ENCODE measurements around the gene CEBPZ. TPM values are rescaled to one million over a fixed set of nuclear protein-coding genes. Genes with fewer than 3 reads are reported as not detected.

Gene CEBPZ
- total RNA-seq, 2 experiments from 2014 or later = 81.8 to 107 TPM

DNA sequence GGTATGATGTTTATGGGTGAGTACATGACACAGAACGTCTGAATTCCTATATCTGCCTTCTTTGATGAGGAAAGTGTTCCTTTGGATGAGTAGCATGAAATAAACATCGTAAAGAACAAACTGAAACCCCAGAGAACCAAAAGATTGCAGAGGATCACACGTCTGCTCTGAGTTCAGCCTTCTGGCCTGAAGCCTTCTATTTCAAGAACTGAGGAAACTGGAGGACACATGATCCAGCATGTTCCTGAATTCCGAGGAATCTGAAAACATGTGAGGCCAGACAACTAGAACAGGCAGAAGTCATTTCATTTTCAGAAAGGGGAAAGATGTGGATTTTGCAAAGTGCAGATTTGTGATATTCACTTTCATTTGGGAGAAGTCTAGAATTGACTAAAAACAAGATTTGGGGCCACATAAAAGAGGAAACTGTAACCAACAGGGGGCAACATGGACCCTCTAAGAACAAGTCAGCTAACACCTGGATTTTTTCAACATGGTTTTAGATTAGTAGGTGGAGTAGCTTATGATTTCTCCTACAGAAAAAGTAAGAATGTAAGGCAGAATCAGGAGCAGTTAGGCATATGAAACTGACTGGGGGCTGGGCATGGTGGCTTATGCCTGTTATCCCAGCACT, 51.3 kb downstream of the CEBPZ start:
- intact Hi-C loops (cut with DNase I, micrococcal nuclease) = no loop called here
- Mint-ChIP-seq H3K27me3 (peaks cover 15% of the 10 kb centered on the region), H3K4me1 (no peaks in the 10 kb centered on the region), H3K9me3 (ENCODE audit: low read depth) (no peaks in the 10 kb centered on the region), H3K36me3 (ENCODE audit: low read depth) (no peaks in the 10 kb centered on the region), H3K4me3 (no peak overlapping the region), H3K27ac (no peak overlapping the region)
- POLR2A ChIA-PET = no interaction called here
- no peak for ATAC-seq
- CTCF ChIA-PET = interaction anchor here (0.6 to 3.3 kb wide), 4 partner anchors 9 to 691 kb away, joined by 3 to 18 read pairs (median 4); no protein-coding TSS in a partner anchor
- no peak for DNase-seq

DNA sequence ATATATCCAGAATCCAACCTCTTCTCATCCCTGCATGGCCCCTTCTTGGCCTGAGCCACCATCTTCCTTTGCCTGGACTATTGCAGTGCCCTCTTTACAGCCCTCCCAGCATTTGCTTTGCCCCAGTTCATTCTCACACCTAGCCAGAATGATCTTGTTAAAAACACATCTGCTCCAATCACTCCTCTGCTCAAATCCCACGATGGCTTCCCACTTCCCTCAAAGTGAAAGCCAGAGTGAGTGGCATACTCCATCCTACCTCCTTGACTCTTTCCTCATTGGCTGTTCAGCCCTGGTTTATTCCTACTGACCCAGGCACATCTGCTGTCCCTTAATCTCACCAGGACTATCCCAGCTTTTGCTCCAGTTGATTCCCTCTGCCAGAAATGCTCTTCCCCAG, 57.7 kb downstream of the CEBPZ start:
- Mint-ChIP-seq H3K27ac (no peak overlapping the region), H3K4me1 (no peaks in the 10 kb centered on the region), H3K36me3 (ENCODE audit: low read depth) (no peaks in the 10 kb centered on the region), H3K4me3 (no peak overlapping the region), H3K27me3 (no peaks in the 10 kb centered on the region), H3K9me3 (ENCODE audit: low read depth) (no peaks in the 10 kb centered on the region)
- ATAC-seq (no peak), DNase-seq (no peak)
- ChIA-PET CTCF (no interaction called here), POLR2A (no interaction called here)
- intact Hi-C loops (cut with DNase I, micrococcal nuclease) = no loop called here

DNA sequence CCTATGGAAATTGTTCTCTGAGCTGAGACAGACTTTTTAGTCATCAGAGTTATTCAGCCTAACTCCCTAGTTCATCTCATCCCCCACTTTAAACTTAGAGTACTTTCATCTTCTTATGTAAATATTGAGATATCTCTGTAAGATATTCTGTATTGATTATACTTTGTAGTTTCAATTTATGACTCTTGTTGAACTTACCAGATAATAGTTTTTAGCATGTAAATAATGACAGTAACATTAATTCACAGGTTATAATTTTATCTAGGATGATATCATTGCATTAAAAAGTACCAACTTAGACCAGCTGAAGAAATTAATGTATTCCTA, 59.8 kb downstream of the CEBPZ start:
- DNase-seq (no peak), ATAC-seq (no peak)
- Mint-ChIP-seq H3K4me1 (no peaks in the 10 kb centered on the region), H3K36me3 (ENCODE audit: low read depth) (no peaks in the 10 kb centered on the region), H3K27ac (no peak overlapping the region), H3K9me3 (ENCODE audit: low read depth) (no peaks in the 10 kb centered on the region), H3K4me3 (no peak overlapping the region), H3K27me3 (no peaks in the 10 kb centered on the region)
- intact Hi-C loops (cut with DNase I, micrococcal nuclease) = no loop called here
- ChIA-PET CTCF (interaction anchor here (0.6 to 1.5 kb wide), 9 partner anchors 8 to 1194 kb away, joined by 3 to 5 read pairs (median 3); partner anchors contain the start of genes CEBPZ and NDUFAF7), POLR2A (interaction anchor here (0.6 to 0.7 kb wide), 2 partner anchors 10 to 73 kb away, joined by 3 to 6 read pairs; no protein-coding TSS in a partner anchor)

DNA sequence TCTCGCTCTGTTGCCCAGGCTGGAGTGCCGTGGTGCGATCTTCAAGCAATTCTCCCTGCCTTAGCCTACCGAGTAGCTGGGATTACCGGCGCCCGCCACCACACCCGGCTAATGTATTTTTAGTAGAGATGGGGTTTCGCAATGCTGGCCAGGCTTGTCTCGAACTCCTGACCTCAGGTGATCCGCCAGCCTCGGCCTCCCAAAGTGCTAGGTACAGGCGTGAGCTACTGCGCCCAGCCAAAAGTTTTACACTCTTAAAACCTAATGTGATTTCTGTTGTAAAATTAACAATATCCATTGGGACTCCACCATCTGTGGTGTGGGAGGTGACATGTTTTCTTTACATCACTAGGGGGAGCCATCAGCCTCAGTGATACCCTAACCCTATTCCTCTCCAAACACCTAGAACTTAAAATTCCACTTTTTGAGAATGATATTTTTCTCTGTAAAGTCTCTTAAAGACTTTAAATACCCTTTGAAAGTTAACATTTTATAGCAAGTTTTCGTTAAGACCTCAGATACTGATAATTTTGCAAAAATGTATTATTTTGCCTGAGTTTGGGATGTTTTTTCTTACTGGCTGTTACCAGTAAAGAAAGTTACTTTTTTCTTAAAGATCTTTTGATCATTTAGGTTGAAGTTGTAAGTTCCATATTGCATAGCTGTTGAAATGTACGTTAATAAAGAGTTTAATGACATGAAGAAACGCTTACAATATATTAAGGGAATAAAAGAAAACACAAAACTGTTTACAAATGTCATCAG, 63.0 kb downstream of the CEBPZ start:
- H3K27ac Mint-ChIP-seq = no peak overlapping the region
- intact Hi-C loops (cut with DNase I, micrococcal nuclease) = loop anchor here (1.0 to 10.0 kb wide), 8 partner anchors 28 to 724 kb away; partner anchors contain the start of genes CEBPZ (in 1 of the 2), CEBPZOS (in 1 of the 2) and NDUFAF7 (in 1 of the 2)
- peak; percentile 45 for DNase-seq

DNA sequence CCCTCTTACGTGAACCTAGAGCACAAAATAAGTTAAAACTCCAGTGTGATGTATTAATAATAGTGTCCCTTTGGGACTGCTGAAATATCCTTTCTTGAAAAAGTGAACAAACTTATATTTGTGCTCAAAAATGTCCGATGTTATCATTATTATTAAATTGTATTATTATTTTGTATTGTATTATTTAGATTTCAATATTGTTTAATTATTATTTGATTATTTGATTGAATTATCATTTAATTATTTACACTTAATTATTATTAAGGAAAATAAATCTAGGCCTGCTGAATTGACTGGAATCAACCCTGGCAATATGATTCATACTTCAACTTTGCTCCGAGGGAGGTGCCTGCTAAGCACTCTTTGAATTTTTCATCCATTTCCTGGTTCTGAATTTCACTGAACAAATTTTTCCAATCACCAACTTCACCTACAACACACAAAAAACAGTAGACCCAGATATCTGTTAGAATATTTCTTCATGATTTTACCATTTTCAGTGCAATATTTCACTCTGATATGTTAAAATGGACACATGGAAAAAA, 63.7 kb downstream of the CEBPZ start:
- Mint-ChIP-seq H3K27me3 (no peaks in the 10 kb centered on the region), H3K27ac (no peak overlapping the region), H3K4me3 (no peak overlapping the region), H3K9me3 (ENCODE audit: low read depth) (peaks cover 10% of the 10 kb centered on the region), H3K36me3 (ENCODE audit: low read depth) (peaks cover 7% of the 10 kb centered on the region), H3K4me1 (no peaks in the 10 kb centered on the region)
- DNase-seq (no peak), ATAC-seq (no peak)
- intact Hi-C loops (cut with DNase I, micrococcal nuclease) = loop anchor here (1.0 to 10.0 kb wide), 8 partner anchors 29 to 725 kb away; partner anchors contain the start of genes CEBPZ (in 1 of the 2), CEBPZOS (in 1 of the 2) and NDUFAF7 (in 1 of the 2)
- ChIA-PET POLR2A (no interaction called here), CTCF (interaction anchor here (0.6 to 2.7 kb wide), 10 partner anchors 8 to 709 kb away, joined by 3 to 18 read pairs (median 4); partner anchors contain the start of gene EIF2AK2)

More for the DNA sequence above, 63.0 kb downstream of the CEBPZ start:
- Mint-ChIP-seq H3K27me3 (no peaks in the 10 kb centered on the region), H3K4me1 (no peaks in the 10 kb centered on the region), H3K4me3 (no peak overlapping the region), H3K36me3 (ENCODE audit: low read depth) (peaks cover 7% of the 10 kb centered on the region), H3K9me3 (ENCODE audit: low read depth) (peaks cover 10% of the 10 kb centered on the region)
- ChIA-PET CTCF (interaction anchor here (0.6 to 2.7 kb wide), 17 partner anchors 9 to 1106 kb away, joined by 3 to 18 read pairs (median 4); partner anchors contain the start of genes CEBPZOS and EIF2AK2), POLR2A (no interaction called here)
- peak; percentile 87 for ATAC-seq

DNA sequence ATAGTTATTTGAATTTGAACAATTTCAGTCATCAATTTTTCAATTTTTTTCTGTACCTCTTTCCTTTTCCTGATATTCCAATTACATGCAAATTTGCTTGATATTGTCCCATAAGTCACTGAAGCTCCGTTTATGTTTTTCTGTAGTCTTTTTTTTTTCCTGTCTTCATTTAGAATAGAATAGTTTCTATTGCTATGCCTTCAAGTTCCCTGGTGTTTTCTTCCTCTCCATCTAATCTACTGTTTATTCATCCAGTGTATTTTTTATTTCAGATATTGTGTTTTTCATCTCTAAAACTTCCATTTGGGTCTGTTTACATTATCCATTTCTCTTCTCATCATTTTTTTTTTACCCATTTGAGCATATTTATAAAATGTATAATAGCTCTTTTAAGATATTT, 66.6 kb downstream of the CEBPZ start:
- Mint-ChIP-seq H3K4me1 (no peaks in the 10 kb centered on the region), H3K27me3 (no peaks in the 10 kb centered on the region), H3K4me3 (no peak overlapping the region), H3K9me3 (ENCODE audit: low read depth) (peaks cover 10% of the 10 kb centered on the region), H3K36me3 (ENCODE audit: low read depth) (peaks cover 7% of the 10 kb centered on the region), H3K27ac (no peak overlapping the region)
- ChIA-PET CTCF (interaction anchor here (0.7 kb wide), 1 partner anchor 32 kb away, joined by 5 read pairs; no protein-coding TSS in a partner anchor), POLR2A (no interaction called here)
- ATAC-seq (no peak), DNase-seq (no peak)
- intact Hi-C loops (cut with DNase I, micrococcal nuclease) = loop anchor here (5.0 to 10.0 kb wide), 3 partner anchors 668 to 728 kb away; no protein-coding TSS in a partner anchor

DNA sequence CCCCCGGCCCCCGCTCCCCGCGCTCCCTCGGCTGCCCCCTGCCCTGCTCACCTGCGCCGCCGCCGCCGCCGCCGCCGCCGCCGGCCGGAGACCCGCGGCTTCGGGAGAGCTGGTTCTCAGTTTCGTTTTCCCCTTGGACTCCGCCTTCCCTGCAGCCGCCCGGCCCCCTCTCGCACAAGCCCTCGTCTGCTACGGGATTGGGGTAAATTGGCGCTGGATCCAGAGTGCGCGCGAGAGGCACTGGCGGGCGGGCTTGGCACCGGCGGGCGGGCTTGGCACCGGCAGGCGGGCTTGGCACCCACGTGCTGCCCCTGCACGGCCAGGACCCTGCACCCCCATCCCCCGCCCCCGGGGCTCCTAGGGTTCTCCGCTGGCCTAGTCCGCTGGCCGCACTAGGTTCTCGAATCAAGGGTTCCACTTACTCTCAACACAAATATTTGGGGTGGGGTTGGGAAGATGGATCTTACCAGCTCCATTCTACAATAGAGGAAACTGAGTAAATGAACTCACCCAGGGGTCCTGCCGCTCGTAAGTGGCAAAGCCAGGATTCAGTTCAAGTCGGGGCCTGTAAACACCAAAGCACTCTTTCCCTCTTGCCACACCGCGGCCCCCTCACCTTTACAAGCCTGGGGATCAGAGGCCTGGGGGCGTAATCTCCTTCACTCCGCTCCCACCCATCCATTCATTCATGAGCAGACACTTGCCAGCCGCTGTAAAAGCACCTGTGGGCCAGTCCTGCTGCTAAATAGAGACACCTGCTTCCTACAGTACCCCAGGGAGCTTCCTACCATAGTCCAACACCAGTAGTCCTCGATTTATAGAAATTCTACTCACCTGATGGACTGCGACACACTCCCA, 74.3 kb downstream of the CEBPZ start, which contains the start of gene EIF2AK2:
Gene EIF2AK2, minus strand, starts transcription at position 124 of the 858 bp plus-strand sequence. CDS start 9,174 bp downstream, outside the sequence.
- ATAC-seq = peak; percentile 93
- intact Hi-C loops (cut with DNase I, micrococcal nuclease) = loop anchor here in 1 of 2 experiments (1.0 to 5.0 kb wide), 5 partner anchors 39 to 715 kb away; partner anchors contain the start of genes CEBPZ, CEBPZOS, GPATCH11 and HEATR5B
- Mint-ChIP-seq H3K36me3 (ENCODE audit: low read depth) (peaks cover 30% of the 10 kb centered on the region), H3K4me1 (peaks cover 40% of the 10 kb centered on the region), H3K27me3 (no peaks in the 10 kb centered on the region), H3K27ac (peak within 1 kb of the TSS; percentile 89), H3K4me3 (peak within 1 kb of the TSS; percentile 85), H3K9me3 (ENCODE audit: low read depth) (no peaks in the 10 kb centered on the region)
- CTCF ChIA-PET = interaction anchor here (0.6 to 2.7 kb wide), 4 partner anchors 11 to 281 kb away, joined by 3 to 17 read pairs (median 4); partner anchors contain the start of gene CEBPZOS
- DNase-seq = peak; percentile 89
- POLR2A ChIA-PET = interaction anchor here (0.6 to 1.1 kb wide), 4 partner anchors 75 to 749 kb away, joined by 3 to 5 read pairs (median 4); partner anchors contain the start of genes CEBPZ and NDUFAF7

DNA sequence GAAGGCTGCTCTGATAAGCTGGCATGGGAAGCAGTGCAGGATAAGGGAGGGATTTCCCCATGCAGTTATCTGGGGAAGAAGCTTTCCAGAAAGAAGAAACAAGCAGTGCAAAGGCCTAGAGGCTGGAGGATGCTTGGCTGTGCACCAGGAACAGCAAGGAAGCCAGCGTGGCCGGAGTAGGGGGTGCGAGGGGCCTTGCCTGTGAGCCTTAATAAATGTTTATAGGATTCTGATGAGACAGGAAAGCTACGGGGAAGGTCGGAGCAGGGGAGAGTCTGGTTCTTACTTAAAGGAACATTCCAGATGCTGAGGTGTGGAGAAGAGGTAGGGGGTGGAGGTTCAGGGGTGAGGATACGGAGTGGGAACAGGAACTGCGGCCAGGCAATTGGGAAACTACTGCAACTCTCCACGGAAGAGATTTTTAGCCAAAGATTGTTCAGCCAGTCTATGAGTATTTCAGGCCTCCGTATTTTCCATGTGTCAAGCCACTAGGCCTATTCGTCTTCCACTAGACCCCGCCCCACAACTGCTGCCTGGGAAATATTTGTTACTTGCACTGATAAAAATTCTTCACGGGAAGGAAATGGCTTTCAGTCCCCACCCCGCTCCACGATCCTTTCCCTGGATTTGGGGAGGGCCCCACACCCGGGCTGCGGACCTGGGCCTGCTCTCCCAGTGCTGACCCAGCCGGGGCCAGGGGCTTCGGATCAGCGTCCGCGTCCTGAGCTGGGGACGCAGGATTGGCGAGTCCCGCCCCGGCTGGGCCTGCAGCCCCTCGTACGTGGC, 75.1 kb downstream of the CEBPZ start:
- ATAC-seq (peak; percentile 38), DNase-seq (peak; percentile 48)
- H3K9me3 Mint-ChIP-seq (ENCODE audit: low read depth) = no peaks in the 10 kb centered on the region
- no peaks in the 10 kb centered on the region for H3K27me3 Mint-ChIP-seq
- POLR2A ChIA-PET = interaction anchor here (0.6 to 1.0 kb wide), 2 partner anchors 167 to 748 kb away, joined by 4 read pairs; no protein-coding TSS in a partner anchor
- CTCF ChIA-PET = interaction anchor here (0.8 to 2.7 kb wide), 2 partner anchors 12 kb away, joined by 4 to 17 read pairs; no protein-coding TSS in a partner anchor
- intact Hi-C loops (cut with DNase I, micrococcal nuclease) = loop anchor here in 1 of 2 experiments (2.0 to 5.0 kb wide), 2 partner anchors 189 to 716 kb away; partner anchors contain the start of gene STRN
- H3K4me3 Mint-ChIP-seq = peak overlapping the region; percentile 85
- H3K27ac Mint-ChIP-seq = peak overlapping the region; percentile 89
- peaks cover 43% of the 10 kb centered on the region for H3K4me1 Mint-ChIP-seq
- H3K36me3 Mint-ChIP-seq (ENCODE audit: low read depth) = peaks cover 32% of the 10 kb centered on the region

DNA sequence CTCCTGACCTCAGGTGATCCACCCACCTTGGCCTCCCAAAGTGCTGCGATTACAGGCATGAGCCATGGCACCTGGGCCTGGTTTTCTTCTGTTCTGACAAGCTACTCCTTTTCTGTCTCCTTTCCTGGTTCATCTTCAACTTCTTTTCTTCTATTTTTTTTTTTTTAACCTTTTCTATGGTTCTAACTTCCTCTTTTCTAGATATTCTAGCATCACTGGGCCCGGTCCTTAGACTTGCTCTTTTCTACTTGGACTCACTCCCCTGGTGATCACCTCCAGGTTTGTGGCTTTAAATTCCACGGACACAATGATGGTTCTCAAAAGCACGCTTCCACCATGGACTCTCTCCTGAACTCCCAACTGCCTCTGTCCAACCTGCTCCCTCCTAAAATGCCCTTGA, 76.6 kb downstream of the CEBPZ start:
- CTCF ChIA-PET = no interaction called here
- no peaks in the 10 kb centered on the region for H3K9me3 Mint-ChIP-seq (ENCODE audit: low read depth)
- peaks cover 56% of the 10 kb centered on the region for H3K4me1 Mint-ChIP-seq
- no peak for ATAC-seq
- peaks cover 32% of the 10 kb centered on the region for H3K36me3 Mint-ChIP-seq (ENCODE audit: low read depth)
- no peak for DNase-seq
- intact Hi-C loops (cut with DNase I, micrococcal nuclease) = loop anchor here in 1 of 2 experiments (5.0 kb wide), 1 partner anchor 718 kb away; no protein-coding TSS in a partner anchor
- peak overlapping the region; percentile 89 for H3K27ac Mint-ChIP-seq
- POLR2A ChIA-PET = interaction anchor here (0.6 kb wide), 1 partner anchor 107 kb away, joined by 6 read pairs; no protein-coding TSS in a partner anchor
- no peak overlapping the region for H3K4me3 Mint-ChIP-seq
- H3K27me3 Mint-ChIP-seq = no peaks in the 10 kb centered on the region

DNA sequence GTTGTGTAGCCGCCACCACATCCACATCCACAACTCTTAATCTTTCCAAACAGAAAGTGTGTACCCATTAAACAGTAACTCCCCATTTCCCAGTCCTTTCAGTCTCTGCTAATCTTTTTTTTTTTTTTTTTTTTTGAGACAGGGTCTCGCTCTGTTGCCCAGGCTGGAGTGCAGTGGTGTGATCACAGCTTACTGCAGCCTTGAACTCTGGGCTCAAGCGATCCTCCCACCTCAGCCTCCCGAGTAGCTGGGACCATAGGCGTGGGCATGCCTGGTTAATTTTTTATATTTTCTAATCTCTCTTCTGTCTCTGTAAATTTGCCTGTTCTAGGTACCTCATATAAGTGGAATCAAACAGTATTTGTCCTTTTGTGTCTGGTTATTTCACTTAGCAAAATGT, 78.2 kb downstream of the CEBPZ start:
- H3K9me3 Mint-ChIP-seq (ENCODE audit: low read depth) = no peaks in the 10 kb centered on the region
- POLR2A ChIA-PET = no interaction called here
- DNase-seq = no peak
- ATAC-seq = no peak
- H3K36me3 Mint-ChIP-seq (ENCODE audit: low read depth) = peaks cover 41% of the 10 kb centered on the region
- intact Hi-C loops (cut with DNase I, micrococcal nuclease) = no loop called here
- CTCF ChIA-PET = no interaction called here
- no peak overlapping the region for H3K27ac Mint-ChIP-seq
- H3K4me3 Mint-ChIP-seq = no peak overlapping the region
- H3K27me3 Mint-ChIP-seq = no peaks in the 10 kb centered on the region
- peaks cover 56% of the 10 kb centered on the region for H3K4me1 Mint-ChIP-seq

Data from activated CD4-positive, alpha-beta T cell treated with anti-CD3 and anti-CD28 coated beads for 36 hours (primary cell).